GM19397 (cell line): ENCODE results near the gene ARL5A.
A peak's percentile ranks its signal among the peaks of the same experiment; 100 is the strongest.
"Not testable (repeated sequence)": the region's sequence is repeated elsewhere in the genome, so short reads cannot be mapped to it uniquely, and the experiment has no call there.

Source experiments
- ATAC-seq: cut with Tn5 transposase; IDR thresholded peaks from one replicate; pipeline ENCODE4 v1.9.1; 2021; ENCODE audit warnings: mild to moderate bottlenecking, moderate library complexity; ENCODE audit not compliant: unreplicated experiment

ARL5A gene

DNA sequence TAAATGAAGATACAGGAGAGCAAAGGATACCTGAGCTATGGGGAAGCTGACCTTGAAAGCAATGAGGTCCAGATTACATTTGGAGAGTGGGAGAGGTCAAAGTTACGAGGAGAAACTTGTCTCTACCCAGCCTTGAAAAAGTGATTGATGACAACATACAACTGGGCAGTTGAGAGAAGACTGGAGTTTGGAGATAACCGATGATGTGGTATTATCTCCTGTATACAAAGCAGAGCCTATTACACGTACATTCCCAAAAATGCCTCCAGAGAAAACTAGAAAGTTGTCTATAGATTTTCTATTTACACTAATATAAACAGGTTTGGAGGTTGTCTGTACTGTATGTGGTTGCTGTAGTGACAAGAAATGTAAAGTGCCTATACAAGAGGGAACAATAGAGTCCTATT is 28.3 kb downstream of the ARL5A start:
- ATAC-seq, result no peak

DNA sequence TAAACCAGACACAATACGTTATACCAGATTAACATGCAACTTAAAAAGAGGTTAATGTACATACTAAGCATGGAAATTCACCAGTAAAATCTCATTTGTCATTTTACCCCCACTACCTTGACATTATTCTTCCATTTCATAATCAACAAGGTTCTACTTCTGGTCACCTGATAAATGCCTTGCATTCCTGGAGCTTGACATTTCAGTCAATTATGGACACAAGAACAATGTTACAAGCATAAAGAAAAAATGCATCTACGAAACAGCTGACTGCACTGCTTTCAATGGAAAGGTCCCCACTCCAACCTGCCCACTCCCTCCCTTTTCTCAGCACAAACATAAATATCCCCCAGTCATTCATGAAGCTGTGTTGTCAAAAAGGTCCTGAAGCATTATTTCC is 31.4 kb downstream of the ARL5A start:
- no peak for ATAC-seq

DNA sequence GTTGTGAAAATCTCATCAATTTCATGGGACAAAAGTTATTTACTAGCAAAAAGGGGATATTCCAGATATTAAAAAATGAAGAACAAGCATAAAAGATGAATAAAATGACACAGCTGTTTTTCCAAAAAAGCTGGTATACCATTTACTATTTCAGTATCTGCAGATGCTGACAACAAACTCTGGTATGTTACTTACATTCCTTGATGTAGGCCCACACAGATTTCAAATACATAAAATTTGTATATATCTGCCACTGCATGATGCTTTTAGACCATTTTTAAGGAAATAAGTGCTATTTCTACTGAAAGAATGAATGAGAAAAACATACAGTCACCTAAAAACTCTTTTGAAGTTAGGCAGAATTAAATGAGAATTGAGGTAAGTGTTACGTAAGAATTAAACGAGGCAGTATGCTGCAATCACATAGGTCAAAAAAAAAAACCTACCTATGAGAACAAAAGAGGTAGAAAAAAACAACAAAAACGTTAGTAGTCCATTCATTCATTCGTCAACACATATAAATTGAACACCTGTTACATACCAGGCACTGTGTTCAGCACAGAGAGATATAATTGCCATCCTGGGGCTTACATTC is 32.5 kb downstream of the ARL5A start:
- ATAC-seq, result no peak

DNA sequence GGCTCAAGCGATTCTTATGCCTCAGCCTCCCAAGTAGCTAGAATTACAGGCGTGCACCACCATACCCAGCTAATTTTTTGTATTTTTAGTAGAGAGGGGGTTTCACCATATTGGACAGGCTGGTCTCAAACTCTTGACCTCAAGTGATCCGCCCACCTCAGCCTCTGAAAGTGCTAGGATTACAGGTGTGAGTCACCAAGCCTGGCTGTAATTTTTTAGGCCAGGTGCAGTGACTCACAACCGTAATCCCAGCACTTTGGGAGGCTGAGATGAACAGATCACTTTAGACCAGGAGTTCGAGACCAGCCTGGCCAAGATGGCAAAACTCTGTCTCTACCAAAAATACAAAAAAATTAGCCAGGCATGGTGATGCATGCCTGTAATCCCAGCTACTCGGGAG is 33.8 kb downstream of the ARL5A start:
- ATAC-seq, result not testable (repeated sequence)

DNA sequence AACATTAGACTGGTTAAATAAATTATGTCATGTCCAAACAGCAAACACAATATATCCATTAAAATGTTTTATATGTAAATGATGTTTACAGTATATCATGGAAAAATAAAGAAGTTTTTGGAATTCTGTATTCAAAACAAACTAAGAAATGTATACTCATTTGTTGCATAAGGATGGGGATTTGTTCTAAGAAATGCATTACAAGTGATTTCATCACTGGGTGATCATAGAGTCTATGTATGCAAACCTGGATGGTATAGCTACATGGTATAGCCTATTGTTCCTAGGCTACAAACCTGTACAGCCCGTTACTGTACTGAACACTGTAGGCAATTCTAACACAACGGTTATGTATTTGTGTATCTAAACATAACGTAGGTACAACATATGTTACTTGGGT is 35.1 kb downstream of the ARL5A start:
- no peak for ATAC-seq

DNA sequence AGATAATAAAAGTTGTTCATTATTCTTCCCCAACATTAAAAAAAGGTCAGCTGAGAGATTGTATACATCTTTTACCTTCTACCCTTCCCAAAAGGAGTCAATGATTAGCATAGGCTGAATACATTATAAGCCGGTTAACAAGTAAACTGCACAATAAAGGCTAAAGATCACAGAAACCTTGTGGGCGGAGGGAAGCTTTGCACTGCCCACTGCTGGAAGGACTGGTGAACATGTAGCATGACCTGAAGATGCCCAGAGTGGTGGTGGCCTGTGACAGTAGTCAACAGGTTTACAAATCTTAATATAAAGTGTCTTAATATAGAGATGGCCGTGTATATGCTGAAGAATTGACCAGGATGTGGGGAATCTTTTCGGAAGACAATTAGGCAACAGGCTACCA is 35.6 kb downstream of the ARL5A start:
- no peak for ATAC-seq

DNA sequence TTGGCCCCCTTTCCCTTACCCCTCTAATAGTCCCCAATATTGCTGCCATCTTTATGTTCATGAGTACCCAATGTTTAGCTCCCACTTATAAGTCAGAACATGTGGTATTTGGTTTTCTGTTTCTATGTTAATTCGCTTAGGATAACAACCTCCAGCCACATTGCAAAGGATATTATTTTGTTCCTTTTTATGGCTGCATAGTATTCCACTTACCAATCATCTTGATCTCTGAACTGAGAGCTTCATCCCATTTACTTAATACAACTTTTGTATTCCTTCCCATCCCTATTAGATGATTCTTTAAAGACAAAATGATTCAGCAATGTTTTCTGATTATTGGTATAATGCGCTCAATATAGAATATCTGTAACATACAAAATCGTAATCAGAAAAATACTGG is 36.7 kb downstream of the ARL5A start:
- no peak for ATAC-seq

DNA sequence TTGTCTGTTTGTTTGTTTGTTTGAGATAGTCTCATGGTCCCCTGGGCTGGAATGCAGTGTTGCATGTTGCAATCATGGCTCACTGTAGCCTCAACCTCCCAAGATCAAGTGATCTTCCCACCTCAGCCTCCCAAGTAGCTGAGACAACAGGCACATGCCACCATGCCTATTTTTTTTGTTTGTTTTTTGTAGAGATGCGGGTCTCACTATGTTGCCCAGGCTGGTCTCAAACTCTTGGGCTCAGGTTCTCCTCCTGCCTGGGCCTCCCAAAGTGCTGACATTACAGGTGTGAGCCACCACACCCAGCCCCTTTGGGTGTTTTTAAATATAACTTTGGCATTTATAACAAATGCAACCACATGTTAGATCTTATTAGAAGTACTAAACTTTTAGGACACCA is 37.5 kb downstream of the ARL5A start:
- ATAC-seq, result no peak

DNA sequence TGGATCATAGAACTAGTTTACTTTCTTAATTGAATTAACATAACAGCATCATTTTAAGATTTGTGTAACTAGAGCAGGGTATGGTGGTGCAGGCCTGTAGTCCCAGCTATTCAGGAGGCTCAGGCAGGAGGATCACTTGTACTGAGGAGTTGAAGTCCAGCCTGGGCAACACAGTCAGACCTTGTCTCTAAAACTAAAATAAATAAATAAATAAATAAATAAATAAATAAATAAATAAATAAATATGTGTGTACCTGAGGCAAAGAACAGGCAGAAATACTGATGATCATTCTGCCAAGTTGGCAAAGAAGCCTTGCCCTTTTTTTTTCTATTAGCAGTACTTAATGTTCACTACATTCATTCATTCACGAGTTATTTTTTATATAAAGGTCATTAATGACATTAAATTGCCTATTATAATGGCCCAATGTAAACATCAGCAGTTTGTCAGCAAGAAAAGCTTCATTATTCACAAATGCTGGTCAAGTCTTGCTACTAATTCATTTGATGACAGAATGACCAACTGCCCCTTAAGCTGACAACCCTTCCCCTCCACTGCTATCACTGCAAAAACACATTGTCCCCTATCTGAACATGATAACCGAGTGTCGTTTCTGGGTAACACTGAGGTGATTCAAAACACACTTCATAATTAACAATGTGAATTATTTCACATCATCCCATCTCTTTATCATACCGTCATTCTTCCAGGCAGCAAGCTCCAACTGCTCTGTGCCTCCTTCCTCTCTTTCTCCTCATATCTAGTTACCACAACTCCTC is 39.0 kb downstream of the ARL5A start:
- ATAC-seq, result no peak

DNA sequence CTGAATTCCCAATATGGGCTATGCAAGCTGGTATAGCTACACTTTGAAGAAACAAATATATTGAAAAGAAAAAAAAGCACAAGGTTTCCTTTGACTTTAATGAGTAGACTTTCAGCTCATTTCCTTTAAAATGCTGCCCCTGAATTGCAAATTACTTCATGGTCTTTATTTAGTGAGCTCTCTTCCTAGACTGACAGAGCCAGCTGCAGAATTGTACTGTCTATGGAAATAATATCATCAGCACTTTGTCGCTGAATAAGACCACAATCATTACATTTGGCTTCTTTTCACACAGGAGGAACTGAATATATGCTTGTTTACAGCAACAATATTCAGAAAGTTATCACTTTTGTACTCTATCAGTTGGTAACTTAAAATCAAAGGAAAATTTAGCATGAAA is 41.7 kb downstream of the ARL5A start:
- no peak for ATAC-seq

DNA sequence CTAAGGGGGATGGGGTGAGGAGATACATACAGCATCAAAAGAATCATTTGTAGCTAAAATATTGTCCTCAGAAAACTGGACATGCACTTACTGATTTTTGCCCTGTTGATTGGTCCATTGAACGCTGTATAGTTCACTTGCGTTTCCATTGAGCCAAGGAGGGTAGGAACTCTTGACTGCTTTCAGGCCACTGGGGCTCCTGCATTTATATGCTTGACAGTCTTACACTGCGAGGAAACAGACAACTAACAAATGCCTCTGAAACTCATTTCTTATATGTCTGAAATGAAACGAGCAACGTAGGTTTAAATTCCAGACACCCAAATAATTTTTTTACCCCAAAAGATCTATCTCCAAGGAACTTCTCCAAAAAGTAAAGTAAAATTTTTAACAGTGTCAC is 42.1 kb downstream of the ARL5A start:
- no peak for ATAC-seq

DNA sequence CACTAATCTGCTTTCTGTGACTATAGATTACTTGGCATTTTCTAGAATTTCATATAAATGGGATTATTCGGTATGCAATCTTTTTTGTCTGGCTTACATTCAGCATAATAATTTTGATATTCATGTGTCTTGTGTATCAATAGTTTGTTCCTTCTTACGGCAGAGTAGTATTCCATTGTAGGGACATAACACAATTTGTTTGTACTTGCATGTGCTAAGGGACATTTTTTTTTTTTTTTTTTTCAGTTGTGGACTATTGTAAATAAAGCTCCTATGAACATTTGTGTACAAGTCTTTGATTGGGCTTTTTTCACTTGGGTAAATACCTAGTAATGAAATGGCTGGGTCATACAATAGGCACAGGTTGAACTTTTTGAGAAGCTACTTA is 45.1 kb downstream of the ARL5A start:
- no peak for ATAC-seq

DNA sequence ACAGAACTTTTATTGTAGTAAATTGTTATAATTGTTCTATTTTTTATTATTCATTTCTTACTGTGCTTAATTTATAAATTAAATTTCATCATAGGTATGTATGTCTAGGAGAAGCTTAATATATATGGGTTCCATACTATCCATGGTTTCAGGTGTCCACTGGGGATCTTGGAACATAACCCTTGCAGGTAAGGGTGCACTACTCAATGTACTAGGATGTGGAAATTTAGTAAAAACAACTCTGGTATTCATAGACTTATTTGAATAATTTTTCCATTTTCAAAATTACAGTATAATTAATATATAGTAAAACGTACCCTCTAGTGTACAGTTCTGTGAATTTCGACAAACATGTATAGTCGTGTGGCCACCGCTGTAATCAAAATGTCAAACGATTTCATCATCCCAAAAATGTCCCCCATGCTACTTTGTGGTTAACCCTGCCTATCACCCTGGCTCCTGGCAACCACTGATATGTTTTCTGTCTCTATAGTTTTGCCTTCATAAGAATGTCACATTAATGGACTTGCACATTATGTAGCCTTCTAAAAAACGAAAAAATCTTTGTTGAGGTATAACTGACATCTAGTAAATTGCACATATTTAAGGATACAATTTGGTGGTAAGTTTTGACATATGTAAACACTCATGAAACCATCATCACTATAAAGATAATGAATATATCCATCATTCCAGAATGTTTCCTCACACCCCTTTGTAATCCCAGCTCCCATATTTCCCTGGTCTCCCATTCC is 45.7 kb downstream of the ARL5A start:
- no peak for ATAC-seq

DNA sequence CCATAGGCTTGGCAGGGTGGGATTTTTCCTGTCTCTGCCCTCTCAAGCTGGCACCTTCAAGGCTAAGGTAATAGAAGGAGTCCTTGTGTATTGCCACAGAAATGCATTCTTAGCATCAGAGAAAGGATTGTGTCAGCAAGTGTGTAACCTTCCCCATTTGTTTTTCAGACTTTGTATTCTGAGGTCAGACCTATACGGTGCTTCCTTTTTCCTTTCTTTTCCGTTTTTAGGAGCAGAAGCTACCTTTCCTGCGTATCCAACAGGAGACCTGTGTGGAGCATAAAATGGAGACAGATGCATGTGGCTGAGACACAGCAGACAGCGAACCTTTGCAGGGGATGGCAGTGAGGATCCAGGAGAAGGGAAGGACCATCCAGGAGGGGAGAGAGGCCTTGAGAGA is 46.6 kb downstream of the ARL5A start:
- no peak for ATAC-seq

DNA sequence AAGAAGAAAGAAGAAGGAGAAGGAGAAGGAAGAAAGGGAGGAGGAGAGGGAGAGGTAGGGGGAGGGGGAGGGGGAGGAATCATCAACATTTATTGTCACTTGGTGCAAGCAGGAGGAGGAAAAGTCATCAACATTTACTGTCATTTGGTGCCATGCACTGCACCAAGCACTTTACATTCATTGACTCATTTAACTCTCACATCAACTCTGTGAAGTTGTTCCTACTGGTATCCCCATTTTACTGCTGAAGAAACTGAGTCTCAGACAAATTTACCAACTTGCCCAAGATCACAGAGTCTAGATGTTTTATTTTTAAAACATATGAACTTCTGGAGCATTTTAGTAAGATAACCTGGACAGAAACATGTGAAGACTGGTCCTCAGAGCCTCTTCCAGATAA is 47.3 kb downstream of the ARL5A start:
- no peak for ATAC-seq

DNA sequence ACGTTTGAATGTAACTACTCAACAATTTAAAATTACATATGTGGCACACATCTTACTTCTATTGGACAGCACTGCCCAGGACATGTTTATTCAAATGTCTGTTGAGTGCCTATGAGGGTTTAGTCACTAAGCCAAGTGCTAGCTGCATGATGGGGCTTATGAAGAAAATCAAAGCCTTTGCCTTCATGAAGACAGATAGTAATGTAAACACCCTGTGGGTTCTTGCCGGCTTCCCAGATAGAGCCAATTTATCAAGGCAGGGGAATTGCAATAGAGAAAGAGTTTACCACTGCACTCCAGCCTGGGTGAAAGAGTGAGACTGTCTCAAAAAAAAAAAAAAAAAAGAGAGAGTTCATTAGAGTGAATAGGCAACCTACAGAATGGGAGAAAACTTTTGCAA is 50.3 kb downstream of the ARL5A start:
- ATAC-seq, result no peak

DNA sequence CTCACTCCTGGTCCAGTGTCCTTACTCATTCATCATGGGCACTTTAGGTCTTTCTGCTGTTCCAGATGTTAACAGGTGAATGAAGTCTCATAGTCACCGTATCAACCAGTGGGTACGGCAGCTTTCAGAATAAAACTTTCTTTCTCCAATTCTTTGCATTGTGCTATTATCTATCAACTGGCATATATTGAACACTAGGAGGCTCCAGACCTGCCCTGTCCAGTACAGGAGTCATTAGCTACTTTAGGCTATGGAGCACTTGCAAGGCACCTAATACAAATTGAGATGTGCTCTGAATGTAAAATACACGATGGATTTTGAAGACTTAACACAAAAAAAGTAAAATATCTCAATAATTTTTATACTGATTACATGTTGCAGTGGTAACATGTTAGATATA is 50.7 kb downstream of the ARL5A start:
- ATAC-seq, result no peak

DNA sequence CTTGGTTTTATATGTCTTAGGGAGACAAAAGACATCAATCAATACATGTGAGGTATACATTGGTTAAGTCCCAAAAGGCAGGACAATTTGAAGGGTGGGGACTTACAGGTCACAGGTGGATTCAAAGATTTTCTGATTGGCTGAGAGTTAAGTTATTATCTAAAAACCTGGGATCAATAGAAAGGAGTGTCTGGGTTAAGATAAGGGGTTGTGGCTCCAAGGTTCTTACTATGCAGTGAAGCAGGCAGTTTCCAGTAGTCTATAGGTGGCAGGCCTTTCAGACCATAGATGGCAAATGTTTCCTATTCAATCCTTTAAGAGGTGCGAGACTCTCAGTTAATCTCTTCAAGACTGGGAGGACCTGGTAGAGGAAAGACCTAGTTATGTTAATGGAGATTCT is 51.9 kb downstream of the ARL5A start:
- ATAC-seq, result no peak

DNA sequence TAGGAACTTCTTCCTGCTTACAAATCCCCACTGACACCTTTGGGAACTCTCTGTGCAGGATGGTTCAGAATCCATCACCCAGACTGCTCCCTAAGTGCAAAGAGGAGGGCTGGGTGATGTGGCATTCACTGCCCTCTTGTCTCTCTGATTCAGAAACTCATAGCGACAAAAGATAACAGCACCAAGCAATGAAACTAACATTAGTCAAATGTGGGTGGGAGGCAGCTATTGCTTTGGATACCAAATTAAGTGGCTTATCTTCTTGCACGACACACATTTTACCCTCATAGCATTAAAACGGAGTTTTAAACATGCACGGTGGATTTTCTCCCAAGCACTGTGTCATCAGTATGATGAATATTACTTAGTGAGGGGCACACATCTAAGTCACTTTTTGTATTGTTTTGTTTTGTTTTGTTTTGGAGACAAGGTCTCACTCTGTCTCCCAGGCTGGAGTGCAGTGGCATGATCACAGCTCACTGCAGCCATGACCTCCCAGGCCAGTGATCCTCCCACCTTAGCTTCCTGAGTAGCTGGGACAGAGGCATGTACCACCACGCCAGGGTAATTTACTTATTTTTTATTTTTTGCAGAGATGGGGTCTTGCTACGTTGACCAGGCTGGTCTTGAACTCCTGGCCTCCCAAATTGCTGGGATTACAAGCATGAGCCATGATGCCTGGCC is 53.0 kb downstream of the ARL5A start:
- peak; percentile 43 for ATAC-seq

DNA sequence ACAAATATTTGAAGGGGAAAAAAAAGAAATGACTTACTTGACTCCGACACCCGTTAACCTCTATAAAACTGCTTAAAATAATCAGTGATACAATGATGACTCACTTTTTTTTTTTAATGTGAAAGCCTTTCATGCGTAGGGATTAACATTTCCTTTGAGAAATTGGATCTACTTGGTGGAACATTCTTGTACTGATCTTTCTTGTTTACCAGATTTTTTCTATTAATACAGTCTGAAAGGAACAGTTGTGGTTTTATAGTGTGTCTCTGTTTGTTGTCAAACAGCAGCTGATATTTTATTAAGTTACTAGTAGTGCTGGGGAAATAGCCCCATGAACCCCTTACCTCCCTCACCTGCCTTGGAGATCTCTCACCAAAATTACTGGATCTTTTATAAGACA is 53.7 kb downstream of the ARL5A start:
- ATAC-seq, result no peak

DNA sequence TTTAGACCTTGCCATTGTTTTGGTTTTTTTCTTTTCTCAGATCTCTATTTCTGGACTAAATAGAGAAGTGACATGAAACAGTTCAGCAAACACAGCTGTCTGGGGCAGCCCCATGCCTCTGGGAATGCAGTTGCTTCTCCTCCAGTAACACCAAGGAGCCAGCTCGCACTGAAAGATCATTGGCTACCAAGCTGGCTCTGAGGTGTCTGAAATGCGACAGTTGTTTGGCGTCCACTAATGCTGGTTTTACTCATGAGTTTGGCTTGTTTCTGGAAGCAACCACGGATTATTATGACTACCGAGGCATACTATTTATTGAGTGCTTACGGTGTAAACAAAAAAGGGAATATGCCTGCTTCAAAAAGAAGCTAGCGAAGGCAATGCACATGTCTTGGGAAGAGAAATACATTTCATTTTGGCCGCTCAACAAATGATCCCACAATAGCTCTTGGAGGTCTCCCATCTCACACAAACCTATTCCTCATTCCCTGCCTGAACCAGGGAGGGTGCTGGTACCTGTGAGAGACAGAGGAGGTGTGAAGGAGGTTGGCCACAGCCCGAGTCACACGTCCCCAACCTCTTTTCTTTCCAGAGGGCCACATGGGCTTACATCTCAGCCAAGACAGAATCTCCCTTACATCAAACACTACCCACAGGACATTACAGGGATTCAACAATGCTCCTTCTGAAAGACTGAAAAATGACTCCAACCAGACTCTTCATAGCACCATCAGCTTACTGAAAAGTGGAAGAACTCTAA is 56.4 kb downstream of the ARL5A start:
- peak; percentile 86 for ATAC-seq
